Kidney (tissue), 14 donors: ENCODE results near the gene RPS19BP1. TPM values are rescaled to one million over a fixed set of nuclear protein-coding genes. Genes with fewer than 3 reads are reported as not detected.

Source experiments
- DNase-seq, 5 donors: peaks; one replicate each; pipeline ENCODE4 v3.0.0-alpha.2; 2013 to 2020
- FAIRE-seq: peaks from 2 replicates; lab custom pipeline; 2012; peaks lifted over from hg19 to GRCh38; lab: Jason Lieb, UNC
- H3K27ac ChIP-seq, 2 donors: one replicate each; pipeline ENCODE4 v1.7.0; 2013; ENCODE audit warnings: low read depth in 2 of 2, low read length in 2 of 2, inconsistent platforms in 1 of 2
- H3K27me3 ChIP-seq: one replicate; pipeline ENCODE4 v1.7.1; 2013; ENCODE audit warnings: low read length, inconsistent platforms; ENCODE audit not compliant: control insufficient read depth, insufficient read depth
- H3K36me3 ChIP-seq, 3 donors: one replicate each; pipeline versions ENCODE4 v1.7.0 to v1.7.1; 2013; ENCODE audit warnings: low read length in 3 of 3, control low read depth in 1 of 3, inconsistent platforms in 1 of 3; ENCODE audit not compliant: insufficient read depth in 3 of 3, control insufficient read depth in 2 of 3
- H3K4me1 ChIP-seq, 3 donors: one replicate each; pipeline versions ENCODE4 v1.7.0 to v1.7.1; 2013; ENCODE audit warnings: low read length in 3 of 3, inconsistent platforms in 1 of 3, low read depth in 1 of 3; ENCODE audit not compliant: control insufficient read depth in 2 of 3, insufficient read depth in 2 of 3
- H3K4me3 ChIP-seq, 3 donors: one replicate each; pipeline versions ENCODE4 v1.7.0 to v1.8.1; 2013; ENCODE audit warnings: low read length in 3 of 3, control low read depth in 1 of 3, inconsistent platforms in 1 of 3
- H3K9ac ChIP-seq, 3 donors: one replicate each; pipeline versions ENCODE4 v1.7.0 to v1.7.1; 2013; ENCODE audit warnings: low read length in 3 of 3, control low read depth in 1 of 3, inconsistent platforms in 1 of 3
- H3K9me3 ChIP-seq, 3 donors: one replicate each; pipeline versions ENCODE4 v1.7.0 to v1.7.1; 2013; ENCODE audit warnings: low read length in 3 of 3, control low read depth in 1 of 3, inconsistent platforms in 1 of 3; ENCODE audit not compliant: control insufficient read depth in 2 of 3, insufficient read depth in 1 of 3
- CTCF ChIP-seq: IDR thresholded peaks from 3 replicates; pipeline ENCODE4 v1.5.1; 2012; ENCODE audit warnings: mild to moderate bottlenecking, moderate library complexity, borderline replicate concordance; ENCODE audit not compliant: insufficient read depth; ENCODE audit errors: extremely low read depth
- intact Hi-C: fragments of 100-400 bp; cut with DNase I; formaldehyde crosslinking; loops from one replicate; pipeline ENCODE4 v1.11.1; 2022
- polyA plus RNA-seq: library from polyadenylated mRNA; stranded (reverse); fragments of 350-450 nt; fragmentation: Illumina TruSeq; extraction: RNeasy Lipid Tissue Mini Kit (QIAGEN cat#74804); gene quantifications from one replicate; pipeline ENCODE4 v1.2.3, GENCODE V29; 2014; ENCODE audit warnings: low read depth, low replicate concordance; ENCODE audit not compliant: insufficient read depth
- total RNA-seq: library from RNA; stranded (reverse); fragmentation: NEBNext Ultra II Directional; extraction: Animal tissue kit (Norgen Biotek cat#: 25700); gene quantifications from one replicate; pipeline ENCODE4 v1.2.1, GENCODE V29; 2021
- donor health status: control.
- donor health status: control.
- donor health status: control.
- donor health status: control.
- donor health status: control.
- donor health status: DM: yes; HTN: yes; CAD: no.
- donor health status: Normal renal cell carcinoma (clear cell type).

The RPS19BP1 gene
- total and polyA plus RNA-seq, 2 donors from 2014 or later: 51.8 to 180 TPM

- Histone ChIP-seq H3K36me3 (peaks cover 15 to 44% (median 35%) of the 10 kb centered on the region in 3 donors), H3K4me3 (no peak overlapping the region)
- no peak for FAIRE-seq
Observed at GRCh38 chr22:39518144-39518786, 14.3 kb downstream of the RPS19BP1 start.

DNA sequence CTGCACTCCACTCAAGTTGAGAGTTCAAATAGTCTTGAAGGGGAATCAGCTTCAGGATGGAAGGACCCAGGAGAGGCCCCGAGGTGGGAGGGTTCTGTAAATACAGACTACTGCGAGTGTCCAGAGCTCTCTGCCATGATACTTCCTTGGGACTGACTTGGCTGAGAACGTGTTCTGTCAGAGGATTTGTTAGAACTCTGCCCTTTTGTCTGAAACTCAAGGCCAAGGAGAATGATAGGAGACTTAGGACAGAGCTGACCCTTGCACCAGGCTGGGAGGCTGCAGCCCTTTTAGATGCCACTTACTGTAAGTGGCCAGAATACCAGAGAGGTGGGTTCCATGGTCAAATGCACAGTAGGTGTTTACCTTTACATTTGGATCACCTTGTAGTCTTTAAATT is 15.1 kb downstream of the RPS19BP1 start:
- intact Hi-C loops: loop anchor here (10.0 kb wide), 1 partner anchor 113 kb away; no protein-coding TSS in a partner anchor
- FAIRE-seq: no peak

More at GRCh38 chr22:39518144-39518786, 14.3 kb downstream of the RPS19BP1 start:
- Histone ChIP-seq H3K27ac (no peak overlapping the region), H3K9ac (no peak overlapping the region), H3K9me3 (no peaks in the 10 kb centered on the region), H3K4me1 (peaks cover 5 to 35% (median 18%) of the 10 kb centered on the region in 3 donors), H3K27me3 (no peaks in the 10 kb centered on the region)
- DNase-seq: peak in 4 of 5 donors; percentile 8 to 71 (median 42)
- no peak for TF ChIP-seq CTCF
- intact Hi-C loops: loop anchor here (10.0 kb wide), 1 partner anchor 113 kb away; no protein-coding TSS in a partner anchor

DNA sequence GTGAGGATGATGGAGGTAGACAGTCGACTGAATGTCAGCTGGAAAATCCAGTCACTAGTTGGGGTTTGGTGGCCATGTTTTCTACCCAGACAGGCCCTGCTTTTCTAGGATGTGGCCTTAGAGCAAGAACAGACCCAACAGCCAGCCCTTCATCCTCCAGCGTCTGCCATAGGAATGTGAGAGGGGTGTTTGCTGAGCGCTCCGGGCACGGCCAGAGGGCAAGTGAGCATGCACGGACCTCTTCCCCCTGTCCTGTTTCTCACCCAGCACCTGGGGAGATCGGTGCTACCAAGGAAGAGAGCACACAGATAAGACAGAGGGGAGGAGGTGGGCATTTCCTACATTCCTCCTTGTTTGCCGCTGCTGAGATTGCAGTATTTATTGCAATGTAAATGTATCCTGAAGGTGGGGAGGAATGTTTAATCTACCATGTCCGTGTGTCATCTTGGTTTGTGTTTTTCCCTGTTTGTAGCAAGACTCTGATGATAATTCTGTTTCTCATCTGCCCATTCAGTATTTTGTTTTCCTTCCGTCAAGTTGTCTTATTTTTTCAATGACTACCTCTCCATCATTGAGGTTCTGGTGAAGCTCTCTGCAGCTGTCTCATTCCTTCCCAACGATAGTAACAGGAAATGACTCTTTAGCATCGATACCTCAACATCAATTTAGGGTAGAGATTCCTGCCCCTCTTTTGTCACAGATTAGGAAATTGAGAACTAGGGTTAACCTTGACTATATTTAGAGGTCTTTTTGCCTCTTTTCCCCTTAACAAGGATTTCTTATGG is 17.1 kb downstream of the RPS19BP1 start:
- intact Hi-C loops: loop anchor here (10.0 kb wide), 1 partner anchor 111 kb away; no protein-coding TSS in a partner anchor
- peaks cover 5 to 17% (median 5%) of the 10 kb centered on the region in 3 donors for H3K4me1 ChIP-seq
- no peak for TF ChIP-seq CTCF
- DNase-seq: peak in 1 of 5 donors; percentile 18
- H3K4me3 ChIP-seq: no peak overlapping the region
- no peaks in the 10 kb centered on the region for H3K27me3 ChIP-seq
- no peak overlapping the region for H3K27ac ChIP-seq
- H3K9ac ChIP-seq: no peak overlapping the region
- H3K36me3 ChIP-seq: peaks cover 10 to 39% (median 37%) of the 10 kb centered on the region in 3 donors
- no peak for FAIRE-seq
- H3K9me3 ChIP-seq: no peaks in the 10 kb centered on the region

More for the DNA sequence above, 15.1 kb downstream of the RPS19BP1 start:
- no peaks in the 10 kb centered on the region for H3K9me3 ChIP-seq
- H3K27ac ChIP-seq: no peak overlapping the region
- peaks cover 15 to 36% (median 27%) of the 10 kb centered on the region in 3 donors for H3K36me3 ChIP-seq
- peak in 1 of 5 donors; percentile 9 for DNase-seq
- peaks cover 5 to 27% (median 13%) of the 10 kb centered on the region in 3 donors for H3K4me1 ChIP-seq
- H3K4me3 ChIP-seq: no peak overlapping the region
- no peak for TF ChIP-seq CTCF
- H3K27me3 ChIP-seq: no peaks in the 10 kb centered on the region
- no peak overlapping the region for H3K9ac ChIP-seq
